ENCODE data around the gene NRP2. TPM values are rescaled to one million over a fixed set of nuclear protein-coding genes. Genes with fewer than 3 reads are reported as not detected.

Gene NRP2
- total and polyA plus RNA-seq, 7 experiments from 2014 or later = 0.35 to 23.7 (median 1.4) TPM

DNA sequence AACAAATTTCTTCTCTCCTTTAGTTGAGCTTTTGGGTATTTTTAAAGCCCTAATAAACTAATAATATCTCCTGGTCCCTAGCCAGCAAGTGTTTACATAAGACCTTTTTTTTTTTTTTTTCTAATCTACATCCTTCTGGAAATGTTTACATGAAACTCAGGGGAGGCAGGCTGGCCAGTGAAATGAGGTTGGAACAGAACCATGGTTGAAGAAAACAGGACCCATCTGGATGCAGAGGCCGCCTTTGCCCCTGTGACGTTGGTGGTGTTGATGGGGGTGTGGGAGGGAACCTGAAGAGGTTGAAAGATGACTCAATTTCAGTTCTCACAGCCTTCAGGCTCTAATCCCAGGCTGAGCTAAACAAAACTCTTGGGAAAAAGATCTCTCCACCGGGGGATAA lies 118.5 kb downstream of the NRP2 start:
- DNase-seq (no peak), ATAC-seq (no peak)
- Histone ChIP-seq H3K4me3 (ENCODE audit: low read length) (no peak overlapping the region), H3K27me3 (ENCODE audit: control insufficient read depth in 2 of 2, insufficient read depth in 2 of 2, low read length in 2 of 2) (no peaks in the 10 kb centered on the region), H3K36me3 (ENCODE audit: control insufficient read depth in 2 of 3, insufficient read depth in 3 of 3, low read length in 3 of 3) (no peaks in the 10 kb centered on the region), H3K9me3 (ENCODE audit: control insufficient read depth in 2 of 3, low read length in 3 of 3) (no peaks in the 10 kb centered on the region), H3K4me1 (ENCODE audit: control insufficient read depth in 2 of 2, insufficient read depth in 2 of 2, low read length in 2 of 2) (no peaks in the 10 kb centered on the region), H3K27ac (ENCODE audit: low read depth, low read length) (no peak overlapping the region)
- intact Hi-C loops (cut with micrococcal nuclease) = no loop called here
- Mint-ChIP-seq H3K27me3 (peaks cover 0 to 9% (median 2%) of the 10 kb centered on the region in 5 donors), H3K4me1 (peaks cover 0 to 2% (median 0%) of the 10 kb centered on the region in 7 donors), H3K36me3 (no peaks in the 10 kb centered on the region), H3K4me3 (no peak overlapping the region), H3K9me3 (peaks cover 0 to 10% (median 0%) of the 10 kb centered on the region in 11 donors), H3K27ac (no peak overlapping the region)
- POLR2A ChIA-PET = no interaction called here
- CTCF ChIA-PET = no interaction called here

- H3K27me3 ChIP-seq (ENCODE audit: control insufficient read depth in 2 of 2, insufficient read depth in 2 of 2, low read length in 2 of 2) = no peaks in the 10 kb centered on the region
- ATAC-seq = no peak
- H3K4me3 ChIP-seq (ENCODE audit: low read length) = no peak overlapping the region
- no peaks in the 10 kb centered on the region for H3K9me3 ChIP-seq (ENCODE audit: control insufficient read depth in 2 of 3, low read length in 3 of 3)
- Mint-ChIP-seq H3K27me3 (peaks cover 0 to 9% (median 4%) of the 10 kb centered on the region in 5 donors), H3K4me1 (peaks cover 0 to 2% (median 0%) of the 10 kb centered on the region in 7 donors), H3K9me3 (peaks cover 0 to 10% (median 0%) of the 10 kb centered on the region in 11 donors), H3K27ac (no peak overlapping the region), H3K36me3 (no peaks in the 10 kb centered on the region), H3K4me3 (no peak overlapping the region)
- no peaks in the 10 kb centered on the region for H3K4me1 ChIP-seq (ENCODE audit: control insufficient read depth in 2 of 2, insufficient read depth in 2 of 2, low read length in 2 of 2)
- H3K27ac ChIP-seq (ENCODE audit: low read depth, low read length) = no peak overlapping the region
- POLR2A ChIA-PET = no interaction called here
- intact Hi-C loops (cut with micrococcal nuclease) = no loop called here
- H3K36me3 ChIP-seq (ENCODE audit: control insufficient read depth in 2 of 3, insufficient read depth in 3 of 3, low read length in 3 of 3) = no peaks in the 10 kb centered on the region
- no peak for DNase-seq
- CTCF ChIA-PET = no interaction called here
Observed at GRCh38 chr2:205802065-205802464, 119.8 kb downstream of the NRP2 start.

GRCh38 chr2:205802941-205803340 lies 120.6 kb downstream of the NRP2 start:
- ATAC-seq = no peak
- no peak overlapping the region for H3K27ac Mint-ChIP-seq
- no peak for DNase-seq
- Histone ChIP-seq H3K27me3 (ENCODE audit: control insufficient read depth in 2 of 2, insufficient read depth in 2 of 2, low read length in 2 of 2) (no peaks in the 10 kb centered on the region), H3K4me3 (ENCODE audit: low read length) (no peak overlapping the region), H3K36me3 (ENCODE audit: control insufficient read depth in 2 of 3, insufficient read depth in 3 of 3, low read length in 3 of 3) (no peaks in the 10 kb centered on the region), H3K27ac (ENCODE audit: low read depth, low read length) (no peak overlapping the region), H3K9me3 (ENCODE audit: control insufficient read depth in 2 of 3, low read length in 3 of 3) (no peaks in the 10 kb centered on the region), H3K4me1 (ENCODE audit: control insufficient read depth in 2 of 2, insufficient read depth in 2 of 2, low read length in 2 of 2) (no peaks in the 10 kb centered on the region)
- H3K9me3 Mint-ChIP-seq = peaks cover 0 to 10% (median 0%) of the 10 kb centered on the region in 11 donors
- no peak overlapping the region for H3K4me3 Mint-ChIP-seq
- intact Hi-C loops (cut with micrococcal nuclease) = no loop called here
- ChIA-PET CTCF (no interaction called here), POLR2A (no interaction called here)
- H3K4me1 Mint-ChIP-seq = peaks cover 0 to 2% (median 0%) of the 10 kb centered on the region in 7 donors
- peaks cover 0 to 9% (median 4%) of the 10 kb centered on the region in 5 donors for H3K27me3 Mint-ChIP-seq
- no peaks in the 10 kb centered on the region for H3K36me3 Mint-ChIP-seq

- Mint-ChIP-seq H3K9me3 (peaks cover 0 to 9% (median 0%) of the 10 kb centered on the region in 11 donors), H3K4me1 (peaks cover 0 to 2% (median 0%) of the 10 kb centered on the region in 7 donors), H3K27ac (no peak overlapping the region), H3K27me3 (peaks cover 0 to 9% (median 4%) of the 10 kb centered on the region in 5 donors), H3K36me3 (no peaks in the 10 kb centered on the region), H3K4me3 (no peak overlapping the region)
- DNase-seq (no peak), ATAC-seq (no peak)
- H3K27ac ChIP-seq (ENCODE audit: low read depth, low read length) = no peak overlapping the region
- H3K4me1 ChIP-seq (ENCODE audit: control insufficient read depth in 2 of 2, insufficient read depth in 2 of 2, low read length in 2 of 2) = no peaks in the 10 kb centered on the region
- intact Hi-C loops (cut with micrococcal nuclease) = no loop called here
- H3K36me3 ChIP-seq (ENCODE audit: control insufficient read depth in 2 of 3, insufficient read depth in 3 of 3, low read length in 3 of 3) = no peaks in the 10 kb centered on the region
- no peak overlapping the region for H3K4me3 ChIP-seq (ENCODE audit: low read length)
- no peaks in the 10 kb centered on the region for H3K27me3 ChIP-seq (ENCODE audit: control insufficient read depth in 2 of 2, insufficient read depth in 2 of 2, low read length in 2 of 2)
- ChIA-PET CTCF (no interaction called here), POLR2A (no interaction called here)
- H3K9me3 ChIP-seq (ENCODE audit: control insufficient read depth in 2 of 3, low read length in 3 of 3) = no peaks in the 10 kb centered on the region
Observed at GRCh38 chr2:205803500-205803899, 121.2 kb downstream of the NRP2 start.

DNA sequence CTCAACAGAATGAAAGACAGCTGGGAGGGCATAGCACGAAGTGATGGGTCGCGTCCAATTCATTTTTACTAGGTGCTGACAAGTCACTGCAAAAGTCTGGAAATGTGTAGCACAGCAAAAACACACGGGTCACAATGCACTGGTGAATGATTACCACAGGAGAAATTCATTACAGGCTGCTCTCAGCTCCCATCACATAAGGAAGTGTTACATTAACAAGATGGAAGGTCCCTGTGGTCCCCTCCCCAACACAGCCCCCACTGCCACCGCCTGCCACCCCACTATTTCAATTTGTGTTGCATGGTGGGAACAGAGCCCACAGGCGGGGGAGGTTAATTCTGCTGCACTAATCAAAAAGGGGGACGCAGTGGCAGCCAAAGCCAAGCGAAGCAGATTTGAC lies 122.8 kb downstream of the NRP2 start:
- no peaks in the 10 kb centered on the region for H3K4me1 ChIP-seq (ENCODE audit: control insufficient read depth in 2 of 2, insufficient read depth in 2 of 2, low read length in 2 of 2)
- Mint-ChIP-seq H3K9me3 (no peaks in the 10 kb centered on the region), H3K36me3 (no peaks in the 10 kb centered on the region), H3K4me1 (peaks cover 0 to 3% (median 0%) of the 10 kb centered on the region in 7 donors), H3K27ac (no peak overlapping the region), H3K27me3 (peaks cover 0 to 9% (median 4%) of the 10 kb centered on the region in 5 donors), H3K4me3 (no peak overlapping the region)
- intact Hi-C loops (cut with micrococcal nuclease) = no loop called here
- H3K36me3 ChIP-seq (ENCODE audit: control insufficient read depth in 2 of 3, insufficient read depth in 3 of 3, low read length in 3 of 3) = no peaks in the 10 kb centered on the region
- DNase-seq (no peak), ATAC-seq (no peak)
- no peak overlapping the region for H3K27ac ChIP-seq (ENCODE audit: low read depth, low read length)
- no peak overlapping the region for H3K4me3 ChIP-seq (ENCODE audit: low read length)
- H3K27me3 ChIP-seq (ENCODE audit: control insufficient read depth in 2 of 2, insufficient read depth in 2 of 2, low read length in 2 of 2) = no peaks in the 10 kb centered on the region
- ChIA-PET POLR2A (no interaction called here), CTCF (no interaction called here)
- no peaks in the 10 kb centered on the region for H3K9me3 ChIP-seq (ENCODE audit: control insufficient read depth in 2 of 3, low read length in 3 of 3)

- DNase-seq = no peak
- Histone ChIP-seq H3K4me1 (ENCODE audit: control insufficient read depth in 2 of 2, insufficient read depth in 2 of 2, low read length in 2 of 2) (no peaks in the 10 kb centered on the region), H3K9me3 (ENCODE audit: control insufficient read depth in 2 of 3, low read length in 3 of 3) (no peaks in the 10 kb centered on the region), H3K27ac (ENCODE audit: low read depth, low read length) (no peak overlapping the region), H3K4me3 (ENCODE audit: low read length) (no peak overlapping the region), H3K27me3 (ENCODE audit: control insufficient read depth in 2 of 2, insufficient read depth in 2 of 2, low read length in 2 of 2) (no peaks in the 10 kb centered on the region), H3K36me3 (ENCODE audit: control insufficient read depth in 2 of 3, insufficient read depth in 3 of 3, low read length in 3 of 3) (no peaks in the 10 kb centered on the region)
- Mint-ChIP-seq H3K4me1 (peaks cover 0 to 3% (median 0%) of the 10 kb centered on the region in 7 donors), H3K27me3 (peaks cover 0 to 9% (median 4%) of the 10 kb centered on the region in 5 donors), H3K4me3 (no peak overlapping the region), H3K9me3 (no peaks in the 10 kb centered on the region), H3K27ac (no peak overlapping the region), H3K36me3 (no peaks in the 10 kb centered on the region)
- intact Hi-C loops (cut with micrococcal nuclease) = no loop called here
- ChIA-PET POLR2A (no interaction called here), CTCF (interaction anchor here (0.6 kb wide), 1 partner anchor 1075 kb away, joined by 3 read pairs; no protein-coding TSS in a partner anchor)
- no peak for ATAC-seq
Observed at GRCh38 chr2:205806143-205806905, 124.0 kb downstream of the NRP2 start.

GRCh38 chr2:205807229-205807628 lies 124.9 kb downstream of the NRP2 start:
- intact Hi-C loops (cut with micrococcal nuclease) = no loop called here
- POLR2A ChIA-PET = no interaction called here
- Mint-ChIP-seq H3K4me3 (no peak overlapping the region), H3K36me3 (no peaks in the 10 kb centered on the region), H3K27me3 (peaks cover 0 to 8% (median 4%) of the 10 kb centered on the region in 5 donors), H3K27ac (no peak overlapping the region), H3K4me1 (peaks cover 0 to 3% (median 0%) of the 10 kb centered on the region in 7 donors), H3K9me3 (no peaks in the 10 kb centered on the region)
- Histone ChIP-seq H3K36me3 (ENCODE audit: control insufficient read depth in 2 of 3, insufficient read depth in 3 of 3, low read length in 3 of 3) (no peaks in the 10 kb centered on the region), H3K4me3 (ENCODE audit: low read length) (no peak overlapping the region), H3K4me1 (ENCODE audit: control insufficient read depth in 2 of 2, insufficient read depth in 2 of 2, low read length in 2 of 2) (no peaks in the 10 kb centered on the region), H3K9me3 (ENCODE audit: control insufficient read depth in 2 of 3, low read length in 3 of 3) (no peaks in the 10 kb centered on the region), H3K27ac (ENCODE audit: low read depth, low read length) (no peak overlapping the region), H3K27me3 (ENCODE audit: control insufficient read depth in 2 of 2, insufficient read depth in 2 of 2, low read length in 2 of 2) (no peaks in the 10 kb centered on the region)
- CTCF ChIA-PET = no interaction called here
- no peak for DNase-seq
- ATAC-seq = no peak
